Measurements from ENCODE around the gene CEP290. TPM values are rescaled to one million over a fixed set of nuclear protein-coding genes. Genes with fewer than 3 reads are reported as not detected.
"Not testable (repeated sequence)": the region's sequence is repeated elsewhere in the genome, so short reads cannot be mapped to it uniquely, and the experiment has no call there.

CEP290 gene
- total and polyA plus RNA-seq, 4 experiments from 2014 or later = 2.2 to 23.0 (median 16.4) TPM

- Histone ChIP-seq H3K36me3 (ENCODE audit: insufficient read depth, low read length) (no peaks in the 10 kb centered on the region), H3K27me3 (ENCODE audit: insufficient read depth, low read length) (no peaks in the 10 kb centered on the region), H3K27ac (ENCODE audit: low read depth, low read length) (peak overlapping the region; percentile 56), H3K9me3 (ENCODE audit: control insufficient read depth in 1 of 2, low read length in 2 of 2) (no peaks in the 10 kb centered on the region), H3K4me1 (ENCODE audit: insufficient read depth, low read length) (peaks cover 41% of the 10 kb centered on the region), H3K4me3 (ENCODE audit: low read length in 2 of 2) (peak overlapping the region; percentile 42 to 82)
- Mint-ChIP-seq H3K9me3 (no peaks in the 10 kb centered on the region), H3K4me1 (peaks cover 33 to 53% (median 45%) of the 10 kb centered on the region in 4 donors), H3K27me3 (no peaks in the 10 kb centered on the region), H3K4me3 (peak overlapping the region; percentile 92 to 99 (median 96)), H3K36me3 (peaks cover 0 to 6% of the 10 kb centered on the region in 2 donors), H3K27ac (peak overlapping the region; percentile 85 to 98 (median 95))
- ChIA-PET POLR2A (ENCODE audit: partially characterized antibody) (interaction anchor here (1.1 to 2.5 kb wide), 5 partner anchors 9 to 107 kb away, joined by 3 to 10 read pairs (median 3); partner anchors contain the start of genes CEP290 and TMTC3), CTCF (ENCODE audit: partially characterized antibody) (no interaction called here)
- intact Hi-C loops (cut with micrococcal nuclease) = loop anchor here (1.0 to 5.0 kb wide), 2 partner anchors 107 to 1487 kb away; partner anchors contain the start of genes CEP290, GALNT4 and TMTC3
- DNase-seq = peak; percentile 84 to 89 (median 86)
Measured at GRCh38 chr12:88035271-88035906, 106.5 kb downstream of the CEP290 start.

- DNase-seq; H3K9me3 ChIP-seq (ENCODE audit: control insufficient read depth in 1 of 2, low read length in 2 of 2); H3K36me3 Mint-ChIP-seq; CTCF ChIA-PET (ENCODE audit: partially characterized antibody); POLR2A ChIA-PET (ENCODE audit: partially characterized antibody); H3K4me3 ChIP-seq (ENCODE audit: low read length in 2 of 2); H3K27ac ChIP-seq (ENCODE audit: low read depth, low read length); H3K4me3 Mint-ChIP-seq; H3K36me3 ChIP-seq (ENCODE audit: insufficient read depth, low read length); H3K27ac Mint-ChIP-seq; H3K27me3 ChIP-seq (ENCODE audit: insufficient read depth, low read length); H3K27me3 Mint-ChIP-seq; H3K9me3 Mint-ChIP-seq; intact Hi-C loops (cut with micrococcal nuclease): not testable (repeated sequence)
- H3K4me1 Mint-ChIP-seq = peaks cover 5 to 18% (median 12%) of the 10 kb centered on the region in 4 donors
- peaks cover 14% of the 10 kb centered on the region for H3K4me1 ChIP-seq (ENCODE audit: insufficient read depth, low read length)
Measured at GRCh38 chr12:88031161-88031560, 110.7 kb downstream of the CEP290 start.

- Histone ChIP-seq H3K36me3 (ENCODE audit: insufficient read depth, low read length) (no peaks in the 10 kb centered on the region), H3K4me1 (ENCODE audit: insufficient read depth, low read length) (no peaks in the 10 kb centered on the region), H3K27me3 (ENCODE audit: insufficient read depth, low read length) (no peaks in the 10 kb centered on the region), H3K4me3 (ENCODE audit: low read length in 2 of 2) (no peak within 1 kb of the TSS), H3K9me3 (ENCODE audit: control insufficient read depth in 1 of 2, low read length in 2 of 2) (no peaks in the 10 kb centered on the region), H3K27ac (ENCODE audit: low read depth, low read length) (no peak within 1 kb of the TSS)
- Mint-ChIP-seq H3K4me3 (no peak within 1 kb of the TSS), H3K4me1 (peaks cover 0 to 5% (median 2%) of the 10 kb centered on the region in 4 donors), H3K27ac (no peak within 1 kb of the TSS), H3K9me3 (peaks cover 0 to 1% (median 0%) of the 10 kb centered on the region in 8 donors), H3K27me3 (no peaks in the 10 kb centered on the region), H3K36me3 (no peaks in the 10 kb centered on the region)
- ChIA-PET CTCF (ENCODE audit: partially characterized antibody) (no interaction called here), POLR2A (ENCODE audit: partially characterized antibody) (no interaction called here)
- intact Hi-C loops (cut with micrococcal nuclease) = no loop called here
- DNase-seq = no peak
Measured at GRCh38 chr12:88029093-88029665, 112.7 kb downstream of the CEP290 start, which contains the start of gene C12orf50. Gene C12orf50, minus strand, starts transcription at chr12:88029401. Its CDS starts 2,439 bp downstream, at chr12:88026962.

- Mint-ChIP-seq H3K36me3 (no peaks in the 10 kb centered on the region), H3K4me3 (no peak overlapping the region), H3K4me1 (no peaks in the 10 kb centered on the region), H3K9me3 (peaks cover 0 to 1% (median 0%) of the 10 kb centered on the region in 8 donors), H3K27ac (no peak overlapping the region), H3K27me3 (peaks cover 0 to 1% of the 10 kb centered on the region in 2 donors)
- H3K4me3 ChIP-seq (ENCODE audit: low read length in 2 of 2) = no peak overlapping the region
- H3K27ac ChIP-seq (ENCODE audit: low read depth, low read length) = no peak overlapping the region
- no peak for DNase-seq
- no peaks in the 10 kb centered on the region for H3K9me3 ChIP-seq (ENCODE audit: control insufficient read depth in 1 of 2, low read length in 2 of 2)
- H3K27me3 ChIP-seq (ENCODE audit: insufficient read depth, low read length) = no peaks in the 10 kb centered on the region
- H3K4me1 ChIP-seq (ENCODE audit: insufficient read depth, low read length) = no peaks in the 10 kb centered on the region
- intact Hi-C loops (cut with micrococcal nuclease) = no loop called here
- POLR2A ChIA-PET (ENCODE audit: partially characterized antibody) = interaction anchor here (1.7 kb wide), 1 partner anchor 10 kb away, joined by 3 read pairs; no protein-coding TSS in a partner anchor
- CTCF ChIA-PET (ENCODE audit: partially characterized antibody) = no interaction called here
- H3K36me3 ChIP-seq (ENCODE audit: insufficient read depth, low read length) = no peaks in the 10 kb centered on the region
Measured at GRCh38 chr12:88026196-88026595, 115.7 kb downstream of the CEP290 start.

- Mint-ChIP-seq H3K4me1 (no peaks in the 10 kb centered on the region), H3K36me3 (peaks cover 2 to 5% of the 10 kb centered on the region in 2 donors), H3K27me3 (peaks cover 17 to 18% of the 10 kb centered on the region in 2 donors), H3K4me3 (no peak overlapping the region), H3K9me3 (peaks cover 0 to 26% (median 13%) of the 10 kb centered on the region in 8 donors), H3K27ac (no peak overlapping the region)
- H3K4me3 ChIP-seq (ENCODE audit: low read length in 2 of 2) = no peak overlapping the region
- H3K27me3 ChIP-seq (ENCODE audit: insufficient read depth, low read length) = no peaks in the 10 kb centered on the region
- intact Hi-C loops (cut with micrococcal nuclease) = no loop called here
- H3K27ac ChIP-seq (ENCODE audit: low read depth, low read length) = no peak overlapping the region
- ChIA-PET POLR2A (ENCODE audit: partially characterized antibody) (no interaction called here), CTCF (ENCODE audit: partially characterized antibody) (no interaction called here)
- DNase-seq = peak in 1 of 5 donors; percentile 10
- H3K36me3 ChIP-seq (ENCODE audit: insufficient read depth, low read length) = no peaks in the 10 kb centered on the region
- no peaks in the 10 kb centered on the region for H3K4me1 ChIP-seq (ENCODE audit: insufficient read depth, low read length)
- H3K9me3 ChIP-seq (ENCODE audit: control insufficient read depth in 1 of 2, low read length in 2 of 2) = no peaks in the 10 kb centered on the region
Measured at GRCh38 chr12:88017964-88018363, 123.9 kb downstream of the CEP290 start.

GRCh38 chr12:88015825-88016224 is 126.1 kb downstream of the CEP290 start:
- Mint-ChIP-seq H3K27ac (no peak overlapping the region), H3K4me1 (no peaks in the 10 kb centered on the region), H3K4me3 (no peak overlapping the region), H3K36me3 (peaks cover 2 to 5% of the 10 kb centered on the region in 2 donors), H3K9me3 (peaks cover 0 to 26% (median 13%) of the 10 kb centered on the region in 8 donors), H3K27me3 (peaks cover 22% of the 10 kb centered on the region in 2 donors)
- no peaks in the 10 kb centered on the region for H3K9me3 ChIP-seq (ENCODE audit: control insufficient read depth in 1 of 2, low read length in 2 of 2)
- no peak overlapping the region for H3K4me3 ChIP-seq (ENCODE audit: low read length in 2 of 2)
- no peaks in the 10 kb centered on the region for H3K36me3 ChIP-seq (ENCODE audit: insufficient read depth, low read length)
- H3K4me1 ChIP-seq (ENCODE audit: insufficient read depth, low read length) = no peaks in the 10 kb centered on the region
- ChIA-PET CTCF (ENCODE audit: partially characterized antibody) (no interaction called here), POLR2A (ENCODE audit: partially characterized antibody) (no interaction called here)
- H3K27me3 ChIP-seq (ENCODE audit: insufficient read depth, low read length) = no peaks in the 10 kb centered on the region
- intact Hi-C loops (cut with micrococcal nuclease) = no loop called here
- no peak for DNase-seq
- no peak overlapping the region for H3K27ac ChIP-seq (ENCODE audit: low read depth, low read length)

GRCh38 chr12:88011755-88012154 is 130.1 kb downstream of the CEP290 start:
- intact Hi-C loops (cut with micrococcal nuclease) = no loop called here
- H3K27me3 Mint-ChIP-seq = peaks cover 11 to 12% of the 10 kb centered on the region in 2 donors

More at GRCh38 chr12:88011755-88012154, 130.1 kb downstream of the CEP290 start:
- no peak overlapping the region for H3K4me3 Mint-ChIP-seq
- ChIA-PET POLR2A (ENCODE audit: partially characterized antibody) (no interaction called here), CTCF (ENCODE audit: partially characterized antibody) (no interaction called here)
- Histone ChIP-seq H3K27me3 (ENCODE audit: insufficient read depth, low read length) (no peaks in the 10 kb centered on the region), H3K4me3 (ENCODE audit: low read length in 2 of 2) (no peak overlapping the region), H3K27ac (ENCODE audit: low read depth, low read length) (no peak overlapping the region), H3K9me3 (ENCODE audit: control insufficient read depth in 1 of 2, low read length in 2 of 2) (no peaks in the 10 kb centered on the region), H3K36me3 (ENCODE audit: insufficient read depth, low read length) (no peaks in the 10 kb centered on the region), H3K4me1 (ENCODE audit: insufficient read depth, low read length) (no peaks in the 10 kb centered on the region)
- no peak overlapping the region for H3K27ac Mint-ChIP-seq
- no peak for DNase-seq
- peaks cover 0 to 4% (median 2%) of the 10 kb centered on the region in 8 donors for H3K9me3 Mint-ChIP-seq
- no peaks in the 10 kb centered on the region for H3K4me1 Mint-ChIP-seq
- H3K36me3 Mint-ChIP-seq = no peaks in the 10 kb centered on the region
